Mesendoderm (in vitro differentiated cells): ENCODE measurements around the gene SSH2.

Experiments used
- DNase-seq: peaks from one replicate; pipeline ENCODE4 v3.0.0; 2013
- H2AK5ac ChIP-seq: 2 replicates; pipeline ENCODE4 v1.6.1; 2013; ENCODE audit warnings: low read length, inconsistent platforms
- H2BK120ac ChIP-seq: 2 replicates; pipeline ENCODE4 v1.6.1; 2013; ENCODE audit warnings: low read depth, mild to moderate bottlenecking, low read length, moderate library complexity, mixed read lengths
- H2BK15ac ChIP-seq: replicated peaks from 2 replicates; pipeline ENCODE4 v1.6.1; 2013; ENCODE audit warnings: low read depth, mild to moderate bottlenecking, moderate library complexity
- H2BK5ac ChIP-seq: 2 replicates; pipeline ENCODE4 v1.6.1; 2013; ENCODE audit warnings: low read length, inconsistent platforms
- H3K18ac ChIP-seq: 2 replicates; pipeline ENCODE4 v1.6.1; 2013; ENCODE audit warnings: mild to moderate bottlenecking, low read length, mixed read lengths
- H3K23ac ChIP-seq: one replicate; pipeline ENCODE4 v1.6.1; 2013; ENCODE audit warnings: low read length
- H3K27ac ChIP-seq: 2 replicates; pipeline ENCODE4 v1.5.1; 2013; ENCODE audit warnings: low read depth, mild to moderate bottlenecking, inconsistent platforms, low read length, moderate library complexity
- H3K27me3 ChIP-seq: 2 replicates; pipeline ENCODE4 v1.6.1; 2013; ENCODE audit warnings: low read length, control low read depth, mild to moderate bottlenecking, inconsistent platforms; ENCODE audit not compliant: insufficient read depth, poor library complexity
- H3K36me3 ChIP-seq: 2 replicates; pipeline ENCODE4 v1.6.1; 2013; ENCODE audit warnings: low read length, inconsistent platforms; ENCODE audit not compliant: control insufficient read depth, insufficient read depth
- H3K4ac ChIP-seq: one replicate; pipeline ENCODE4 v1.6.1; 2013; ENCODE audit warnings: low read depth, mild to moderate bottlenecking, low read length, moderate library complexity
- H3K4me1 ChIP-seq: 2 replicates; pipeline ENCODE4 v1.6.1; 2013; ENCODE audit warnings: low read depth, low read length, inconsistent platforms; ENCODE audit not compliant: control insufficient read depth
- H3K4me2 ChIP-seq: 2 replicates; pipeline ENCODE4 v1.6.1; 2013; ENCODE audit warnings: low read length
- H3K4me3 ChIP-seq: 2 replicates; pipeline ENCODE4 v1.5.1; 2013; ENCODE audit warnings: mild to moderate bottlenecking, low read length
- H3K56ac ChIP-seq: one replicate; pipeline ENCODE4 v1.6.1; 2013; ENCODE audit warnings: low read length
- H3K79me1 ChIP-seq: 2 replicates; pipeline ENCODE4 v1.6.1; 2013; ENCODE audit warnings: low read length, inconsistent platforms
- H3K79me2 ChIP-seq: 2 replicates; pipeline ENCODE4 v1.6.1; 2013; ENCODE audit warnings: mild to moderate bottlenecking, low read length; ENCODE audit not compliant: control insufficient read depth, insufficient read depth
- H3K9ac ChIP-seq: 2 replicates; pipeline ENCODE4 v1.6.1; 2013; ENCODE audit warnings: low read length, inconsistent platforms
- H4K5ac ChIP-seq: one replicate; pipeline ENCODE4 v1.6.1; 2013; ENCODE audit warnings: low read length
- H4K8ac ChIP-seq: one replicate; pipeline ENCODE4 v1.6.1; 2013; ENCODE audit warnings: low read depth, mild to moderate bottlenecking, control low read depth, low read length, moderate library complexity
- WGBS: extraction: QIAGEN DNeasy Blood & Tissue Kit; methylation state at CpG from one replicate; pipeline ENCODE4 v1.1.7; 2013; ENCODE audit warnings: low lambda C conversion rate, missing lambda C conversion rate; ENCODE audit not compliant: insufficient coverage; ENCODE audit errors: extremely low coverage; 5-methylcytosine and 5-hydroxymethylcytosine counted together

SSH2 gene

GRCh38 chr17:29590411-29591145, 339.4 kb downstream of the SSH2 start:
- Histone ChIP-seq H3K4me1 (peaks cover 1% of the 10 kb centered on the region), H2BK120ac (no peak overlapping the region), H3K56ac (peak overlapping the region; percentile 92), H3K9ac (peak overlapping the region; percentile 70), H3K18ac (no peak overlapping the region), H4K8ac (no peak overlapping the region), H3K36me3 (no peaks in the 10 kb centered on the region), H3K79me1 (peaks cover 9% of the 10 kb centered on the region), H3K23ac (no peak overlapping the region), H3K27ac (no peak overlapping the region), H2AK5ac (no peak overlapping the region), H3K4ac (no peak overlapping the region), H3K27me3 (no peaks in the 10 kb centered on the region), H2BK15ac (no peak overlapping the region), H3K4me2 (peak overlapping the region; percentile 91), H2BK5ac (no peak overlapping the region), H4K5ac (no peak overlapping the region), H3K4me3 (peak overlapping the region; percentile 80), H3K79me2 (peaks cover 19% of the 10 kb centered on the region)
- DNase-seq, result peak; percentile 65
- no CpG with 5 or more reads among the region's 30 CpGs for WGBS

GRCh38 chr17:29589524-29590410, 340.3 kb downstream of the SSH2 start, which contains the start of gene GIT1:
TSS of gene GIT1 (minus strand) at chr17:29589648. CDS start at chr17:29589378, 270 bp downstream.
- Histone ChIP-seq H2AK5ac (no peak within 1 kb of the TSS), H2BK15ac (no peak within 1 kb of the TSS), H3K18ac (peak within 1 kb of the TSS; percentile 82), H3K4ac (peak within 1 kb of the TSS; percentile 58), H3K23ac (peak within 1 kb of the TSS; percentile 20), H3K9ac (peak within 1 kb of the TSS; percentile 80), H3K56ac (peak within 1 kb of the TSS; percentile 97), H3K27ac (no peak within 1 kb of the TSS), H3K27me3 (no peaks in the 10 kb centered on the region), H3K4me3 (peak within 1 kb of the TSS; percentile 70), H2BK120ac (no peak within 1 kb of the TSS), H3K4me1 (peaks cover 7% of the 10 kb centered on the region), H3K4me2 (peak within 1 kb of the TSS; percentile 91), H3K79me1 (peaks cover 14% of the 10 kb centered on the region), H4K5ac (no peak within 1 kb of the TSS), H2BK5ac (no peak within 1 kb of the TSS), H3K36me3 (no peaks in the 10 kb centered on the region), H4K8ac (no peak within 1 kb of the TSS), H3K79me2 (peaks cover 19% of the 10 kb centered on the region)
- no CpG with 5 or more reads among the region's 70 CpGs for WGBS
- DNase-seq, result peak; percentile 91

GRCh38 chr17:29588562-29589411, 341.2 kb downstream of the SSH2 start:
- H3K4me1 ChIP-seq, result peaks cover 11% of the 10 kb centered on the region
- H3K4me3 ChIP-seq, result peak overlapping the region; percentile 70
- peak overlapping the region; percentile 20 for H3K23ac ChIP-seq
- no peak overlapping the region for H2AK5ac ChIP-seq
- no peak overlapping the region for H2BK120ac ChIP-seq
- H2BK15ac ChIP-seq, result no peak overlapping the region
- DNase-seq, result peak; percentile 62
- H3K36me3 ChIP-seq, result no peaks in the 10 kb centered on the region
- peaks cover 17% of the 10 kb centered on the region for H3K79me1 ChIP-seq
- peak overlapping the region; percentile 88 for H3K4me2 ChIP-seq
- no peak overlapping the region for H4K5ac ChIP-seq
- H3K79me2 ChIP-seq, result peaks cover 19% of the 10 kb centered on the region
- no peak overlapping the region for H4K8ac ChIP-seq
- no CpG with 5 or more reads among the region's 72 CpGs for WGBS
- no peak overlapping the region for H3K27ac ChIP-seq
- peak overlapping the region; percentile 31 for H3K18ac ChIP-seq
- peak overlapping the region; percentile 72 for H3K9ac ChIP-seq
- H3K4ac ChIP-seq, result peak overlapping the region; percentile 58
- peak overlapping the region; percentile 97 for H3K56ac ChIP-seq
- H2BK5ac ChIP-seq, result no peak overlapping the region
- H3K27me3 ChIP-seq, result no peaks in the 10 kb centered on the region

- H3K4me1 ChIP-seq, result peaks cover 11% of the 10 kb centered on the region
- H4K5ac ChIP-seq, result no peak overlapping the region
- no peak overlapping the region for H2AK5ac ChIP-seq
- H2BK120ac ChIP-seq, result no peak overlapping the region
- H4K8ac ChIP-seq, result no peak overlapping the region
- H3K4me3 ChIP-seq, result no peak overlapping the region
- no peak overlapping the region for H3K27ac ChIP-seq
- H3K27me3 ChIP-seq, result no peaks in the 10 kb centered on the region
- peaks cover 17% of the 10 kb centered on the region for H3K79me1 ChIP-seq
- H3K79me2 ChIP-seq, result peaks cover 19% of the 10 kb centered on the region
- WGBS, result no CpG with 5 or more reads among the region's 8 CpGs
- peak overlapping the region; percentile 72 for H3K9ac ChIP-seq
- peak overlapping the region; percentile 20 for H3K23ac ChIP-seq
- H3K36me3 ChIP-seq, result no peaks in the 10 kb centered on the region
- no peak overlapping the region for H2BK5ac ChIP-seq
- no peak overlapping the region for H3K4ac ChIP-seq
- H3K56ac ChIP-seq, result peak overlapping the region; percentile 97
- H2BK15ac ChIP-seq, result no peak overlapping the region
- DNase-seq, result no peak
- no peak overlapping the region for H3K18ac ChIP-seq
- peak overlapping the region; percentile 88 for H3K4me2 ChIP-seq
Observed at GRCh38 chr17:29588017-29588561, 341.9 kb downstream of the SSH2 start.

- DNase-seq, result no peak
Observed at GRCh38 chr17:29587591-29587990, 342.4 kb downstream of the SSH2 start.

More at GRCh38 chr17:29587591-29587990, 342.4 kb downstream of the SSH2 start:
- Histone ChIP-seq H3K36me3 (no peaks in the 10 kb centered on the region), H4K5ac (no peak overlapping the region), H2BK120ac (no peak overlapping the region), H3K27me3 (no peaks in the 10 kb centered on the region), H3K4me1 (peaks cover 11% of the 10 kb centered on the region), H3K18ac (no peak overlapping the region), H2AK5ac (no peak overlapping the region), H3K79me2 (peaks cover 19% of the 10 kb centered on the region), H2BK15ac (no peak overlapping the region), H3K4ac (no peak overlapping the region), H3K27ac (no peak overlapping the region), H3K4me2 (no peak overlapping the region), H3K9ac (no peak overlapping the region), H3K4me3 (no peak overlapping the region), H3K23ac (no peak overlapping the region), H3K79me1 (peaks cover 17% of the 10 kb centered on the region), H4K8ac (no peak overlapping the region), H3K56ac (no peak overlapping the region), H2BK5ac (no peak overlapping the region)
- no CpG with 5 or more reads among the region's 6 CpGs for WGBS
